Hematopoietic multipotent progenitor cell treated with erythropoietin and hydrocortisone succinate and interleukin-3 and kit ligand, for 8 days (in vitro differentiated cells): ENCODE data around the gene SF3B4.
"Not testable (repeated sequence)": the region's sequence is repeated elsewhere in the genome, so short reads cannot be mapped to it uniquely, and the experiment has no call there.

Experiments used
- DNase-seq: peaks from one replicate; pipeline ENCODE4 v3.0.0-alpha.2; 2015

The SF3B4 gene

DNA sequence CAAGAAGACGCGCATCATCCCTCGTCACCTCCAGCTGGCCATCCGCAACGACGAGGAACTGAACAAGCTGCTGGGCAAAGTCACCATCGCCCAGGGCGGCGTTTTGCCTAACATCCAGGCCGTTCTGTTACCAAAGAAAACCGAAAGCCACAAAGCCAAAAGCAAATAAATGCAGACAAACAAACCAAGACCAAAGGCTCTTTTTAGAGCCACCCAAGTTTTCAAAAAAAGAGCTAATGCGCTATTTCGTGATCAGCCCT, 40.5 kb downstream of the SF3B4 start:
- not testable (repeated sequence) for DNase-seq

DNA sequence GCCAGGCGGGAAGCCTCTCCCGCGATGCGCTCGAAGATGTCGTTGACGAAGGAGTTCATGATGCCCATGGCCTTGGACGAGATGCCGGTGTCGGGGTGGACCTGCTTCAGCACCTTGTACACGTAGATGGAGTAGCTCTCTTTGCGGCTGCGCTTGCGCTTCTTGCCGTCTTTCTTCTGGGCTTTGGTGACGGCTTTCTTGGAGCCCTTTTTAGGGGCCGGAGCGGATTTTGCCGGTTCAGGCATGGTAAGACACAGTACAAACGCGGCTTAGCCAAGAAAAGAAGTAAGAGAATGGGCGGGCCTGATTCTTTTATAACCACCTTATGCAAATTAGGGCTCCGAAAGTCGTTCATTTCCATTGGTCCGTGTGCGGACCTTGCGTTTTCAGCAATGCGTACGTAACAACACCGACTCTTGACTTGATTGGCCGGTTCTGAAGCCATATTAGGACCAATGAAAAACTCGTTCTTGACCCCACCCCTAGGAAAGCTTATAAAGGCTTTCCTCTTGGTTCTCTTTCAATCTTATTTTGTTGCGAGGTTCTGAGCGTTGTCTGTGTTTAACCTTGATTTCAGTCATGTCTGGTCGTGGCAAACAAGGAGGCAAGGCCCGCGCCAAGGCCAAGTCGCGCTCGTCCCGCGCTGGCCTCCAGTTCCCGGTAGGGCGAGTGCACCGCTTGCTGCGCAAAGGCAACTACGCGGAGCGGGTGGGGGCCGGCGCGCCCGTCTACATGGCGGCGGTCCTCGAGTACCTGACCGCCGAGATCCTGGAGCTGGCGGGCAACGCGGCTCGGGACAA, 41.0 kb downstream of the SF3B4 start:
- peak; percentile 99 for DNase-seq

DNA sequence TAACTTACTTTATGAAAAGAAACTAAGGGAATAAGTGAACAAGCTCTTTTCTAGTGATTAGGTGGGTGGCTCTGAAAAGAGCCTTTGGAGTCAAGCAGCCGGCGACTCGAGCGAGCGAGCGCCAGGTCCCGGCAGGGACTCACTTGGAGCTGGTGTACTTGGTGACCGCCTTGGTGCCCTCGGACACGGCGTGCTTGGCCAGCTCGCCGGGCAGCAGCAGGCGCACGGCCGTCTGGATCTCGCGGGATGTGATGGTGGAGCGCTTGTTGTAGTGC, 41.5 kb downstream of the SF3B4 start:
- DNase-seq = not testable (repeated sequence)

DNA sequence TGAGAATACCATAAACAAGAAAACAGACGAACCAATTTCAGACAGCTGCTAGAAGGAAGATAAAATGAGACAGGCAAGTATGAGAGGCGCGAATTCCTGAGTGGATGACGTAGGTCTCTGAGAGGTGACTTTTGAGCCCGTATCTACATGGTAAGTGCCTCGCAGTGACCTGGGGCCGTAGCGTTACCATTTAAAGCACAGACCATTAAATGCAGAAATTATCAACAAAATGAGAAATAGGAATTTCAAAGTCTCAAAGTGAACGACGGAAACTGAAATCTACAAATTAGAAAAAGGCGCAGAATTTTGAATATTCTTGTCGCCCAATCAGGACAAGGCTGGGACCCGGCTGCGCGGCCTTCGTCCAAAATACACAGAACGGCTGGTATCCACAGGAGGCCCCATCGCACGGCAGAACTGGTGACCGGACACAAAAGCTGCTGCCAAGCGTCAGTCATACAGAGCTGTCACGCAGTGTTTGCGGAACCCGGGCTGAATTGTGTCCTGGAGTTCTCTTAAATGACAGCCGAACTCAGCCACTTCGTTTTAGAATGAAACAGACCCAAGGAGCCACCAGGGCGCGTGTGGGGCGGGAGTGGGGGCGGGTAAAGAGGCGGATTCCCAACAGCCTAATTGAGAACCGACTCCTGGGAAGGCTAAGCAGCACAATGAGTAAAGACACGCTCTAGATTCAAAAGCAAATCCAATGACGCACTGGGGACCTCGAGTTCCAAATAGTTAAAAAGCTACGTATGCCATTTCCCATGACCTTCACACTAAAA, 42.1 kb downstream of the SF3B4 start:
- peak; percentile 93 for DNase-seq

DNA sequence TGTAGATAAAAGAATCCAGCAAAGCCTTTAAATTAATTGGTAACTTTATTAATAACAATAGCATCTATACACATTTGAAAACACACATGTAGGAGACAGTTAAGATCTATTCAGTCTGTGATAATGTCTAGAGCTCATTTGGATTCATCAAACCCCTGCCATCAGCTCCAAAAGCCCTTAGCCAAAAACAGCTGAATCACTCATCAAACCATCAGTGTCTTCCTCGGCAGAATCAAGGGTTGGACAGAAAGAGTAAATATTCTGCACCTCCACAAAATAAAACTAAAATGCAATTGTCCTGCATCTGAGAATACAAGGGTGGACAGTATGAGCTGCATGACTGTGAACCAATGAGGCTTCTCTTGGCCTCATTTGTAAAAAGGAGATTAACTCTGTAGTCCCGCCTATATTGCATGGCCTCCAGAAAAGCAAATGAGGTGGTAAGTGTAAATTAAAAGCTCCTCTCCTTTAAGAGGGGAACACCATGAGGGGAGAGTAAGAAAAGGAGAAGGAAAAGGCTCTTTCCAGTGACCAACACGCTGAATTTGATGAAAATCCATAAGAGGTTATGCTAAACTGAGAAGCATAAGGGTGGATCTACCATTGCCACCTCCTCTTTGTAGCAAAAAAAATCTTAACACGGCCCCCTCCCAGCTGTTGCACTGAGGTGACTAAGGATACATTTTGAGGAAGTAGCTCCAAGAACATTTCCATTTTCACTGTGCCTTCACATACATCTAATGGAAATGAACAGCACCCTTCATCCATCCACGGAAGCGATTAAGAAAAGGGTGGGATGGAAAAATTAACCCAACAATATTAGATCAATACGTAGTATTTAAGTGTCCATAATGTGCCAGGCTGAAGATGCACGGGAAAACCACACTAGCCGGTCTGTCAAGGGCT, 42.9 kb downstream of the SF3B4 start:
- peak; percentile 87 for DNase-seq

DNA sequence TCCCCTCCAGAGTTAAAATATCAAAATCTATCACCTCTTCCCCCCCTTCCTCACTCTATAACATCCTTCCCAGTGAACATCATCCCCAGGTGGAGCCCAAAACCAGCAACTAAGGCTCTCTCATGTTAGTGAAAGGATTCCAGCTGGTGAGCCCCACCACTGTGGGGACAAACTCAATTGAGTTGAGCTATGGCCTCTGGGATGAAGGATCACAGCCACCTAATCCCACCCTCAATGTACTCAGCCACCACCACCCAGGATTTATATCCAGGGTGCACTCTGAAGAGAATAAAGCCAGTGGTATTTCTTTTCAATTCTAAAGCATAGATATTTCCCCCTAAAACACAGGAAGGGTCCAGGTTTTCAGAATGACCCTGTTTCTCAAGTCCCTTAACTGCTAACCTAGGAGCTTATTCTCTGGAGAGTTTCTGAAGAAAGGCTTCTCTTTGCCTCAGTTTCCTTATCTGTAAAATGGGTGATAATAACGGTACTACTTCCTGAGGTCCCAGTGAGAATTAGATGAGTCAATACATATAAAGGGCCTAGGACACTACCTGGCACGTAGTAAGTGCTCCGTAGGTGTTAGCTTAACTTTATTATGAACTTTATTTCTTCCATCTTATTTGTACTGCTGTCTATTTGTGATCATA, 43.9 kb downstream of the SF3B4 start:
- no peak for DNase-seq

DNA sequence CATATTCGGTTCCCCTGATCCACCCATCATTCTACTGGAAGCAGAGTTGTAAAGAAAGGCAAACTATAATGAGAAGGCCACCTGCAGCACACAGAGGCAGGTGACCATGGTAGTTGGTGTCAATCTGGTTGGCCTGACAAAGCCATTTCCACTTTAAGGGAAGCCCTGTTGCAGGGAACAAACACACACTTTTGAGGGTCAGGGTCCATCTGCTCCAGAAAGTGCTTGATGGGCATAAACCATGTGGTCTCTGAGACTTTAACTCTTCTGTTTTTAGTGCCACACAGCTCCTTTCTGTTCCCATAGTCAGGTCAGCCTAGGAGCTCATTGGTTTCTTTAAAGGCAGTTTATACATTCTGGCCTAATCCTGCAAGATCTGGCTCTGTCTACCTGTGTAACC, 45.7 kb downstream of the SF3B4 start:
- DNase-seq = no peak

DNA sequence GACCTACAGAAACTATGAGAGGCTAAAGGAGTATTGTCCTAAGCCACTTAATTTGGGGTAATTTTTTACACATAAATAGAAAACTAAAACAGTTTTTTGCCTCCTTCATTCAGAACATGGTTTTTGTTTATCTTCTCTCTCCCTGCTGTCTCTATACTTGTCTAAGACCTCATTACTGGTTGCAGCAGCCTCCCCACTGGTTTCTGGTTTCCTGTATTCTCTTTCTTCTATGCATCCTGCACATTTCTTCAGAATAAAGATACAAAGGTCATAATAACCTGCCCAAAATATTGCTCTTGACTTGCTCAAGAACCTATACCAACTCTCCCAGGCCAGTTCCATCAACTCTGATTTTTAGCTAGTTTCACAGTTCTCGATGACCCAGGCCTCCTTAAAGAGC, 48.0 kb downstream of the SF3B4 start:
- no peak for DNase-seq

DNA sequence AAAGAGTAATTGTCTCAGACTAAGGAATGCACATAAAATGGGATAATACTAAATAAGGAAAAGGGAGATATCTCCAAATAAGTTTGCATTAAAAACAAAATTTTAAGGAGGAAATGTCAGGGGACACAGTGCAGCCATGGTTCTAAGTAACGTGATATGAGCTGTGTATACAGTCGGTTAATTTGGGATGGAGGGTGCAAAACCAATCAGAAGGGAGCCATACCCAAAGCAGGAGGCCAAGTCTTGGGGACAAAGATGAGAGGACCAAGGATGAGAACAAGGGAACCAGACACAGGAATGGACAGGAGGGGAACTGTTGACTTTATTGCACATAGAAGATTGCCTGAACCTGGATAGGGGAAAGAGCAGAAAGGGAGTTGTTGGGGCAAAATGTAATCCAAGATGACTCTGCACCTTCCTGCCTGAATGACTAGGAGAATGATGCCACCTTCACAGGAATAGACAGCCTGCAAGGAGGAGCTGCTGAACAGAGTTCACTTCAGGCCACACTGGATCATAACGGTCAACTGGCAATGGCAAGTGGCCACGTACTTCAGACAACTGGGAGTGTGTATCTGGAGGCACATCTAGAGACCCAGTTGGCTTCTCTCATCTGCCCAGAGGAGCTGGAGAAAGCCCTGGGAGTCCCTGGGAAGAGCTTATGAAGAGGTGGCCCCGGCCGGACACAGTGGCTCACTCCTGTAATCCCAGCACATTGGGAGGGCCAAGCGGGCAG, 50.2 kb downstream of the SF3B4 start:
- DNase-seq = no peak
